Right lobe of liver (tissue), 6 donors: ENCODE measurements around the gene A3GALT2. TPM values are rescaled to one million over a fixed set of nuclear protein-coding genes. Genes with fewer than 3 reads are reported as not detected.

ENCODE experiments used
- ATAC-seq, 4 donors: fragments of 200-7000 bp; cut with Tn5 transposase; one replicate each; pipeline ENCODE4 v1.9.1; 2020; ENCODE audit warnings: mild to moderate bottlenecking in 4 of 4, moderate library complexity in 4 of 4
- DNase-seq, 3 donors: peaks; one replicate each; pipeline ENCODE4 v3.0.0-alpha.2; 2020
- H3K27ac ChIP-seq, 3 donors: fragments of 200-600 bp; one replicate each; pipeline ENCODE4 v1.8.0; 2022
- H3K27me3 ChIP-seq, 2 donors: fragments of 200-600 bp; one replicate each; pipeline ENCODE4 v1.8.0; 2022
- H3K36me3 ChIP-seq, 4 donors: fragments of 200-600 bp; sonication (generic) in 1 of 4; one replicate each; pipeline versions ENCODE4 v1.5.1 to v1.8.0; 2017 to 2022; ENCODE audit warnings: control low read depth in 1 of 4
- H3K4me1 ChIP-seq, 4 donors: fragments of 200-600 bp; sonication (generic) in 1 of 4; one replicate each; pipeline versions ENCODE4 v1.5.1 to v1.8.0; 2017 to 2022; ENCODE audit warnings: control low read depth in 1 of 4
- H3K4me3 ChIP-seq, 3 donors: fragments of 200-600 bp; one replicate each; pipeline ENCODE4 v1.8.0; 2022
- H3K9me3 ChIP-seq, 4 donors: fragments of 200-600 bp; sonication (generic) in 1 of 4; one replicate each; pipeline versions ENCODE4 v1.5.1 to v1.8.0; 2017 to 2022; ENCODE audit warnings: control low read depth in 1 of 4
- CTCF ChIP-seq, 4 donors: fragments of 200-600 bp in 3 of 4; fragments of 450-650 bp in 1 of 4; IDR thresholded peaks; one replicate each; pipeline versions ENCODE4 v1.5.1 to v1.8.0; 2016 to 2022; ENCODE audit warnings: antibody characterized with exemption in 4 of 4, mild to moderate bottlenecking in 2 of 4
- POLR2A ChIP-seq: fragments of 450-650 bp; IDR thresholded peaks from one replicate; pipeline ENCODE4 v1.6.1; 2017; ENCODE audit warnings: antibody characterized with exemption, mild to moderate bottlenecking
- WGBS: methylation state at CpG from one replicate; pipeline ENCODE4 v1.1.6; 2018; ENCODE audit warnings: low coverage, low lambda C conversion rate; ENCODE audit not compliant: insufficient coverage; ENCODE audit errors: missing lambda C conversion rate; 5-methylcytosine and 5-hydroxymethylcytosine counted together
- intact Hi-C, 2 donors: fragments of 100-400 bp; cut with DNase I; formaldehyde crosslinking; loops; one replicate each; pipeline versions ENCODE4 v1.11.2 to v1.14.1; 2022
- long read RNA-seq: library from polyadenylated mRNA; unstranded; transcript quantifications from one replicate; pipeline ENCODE4 v2.0.0, GENCODE V29; 2019
- total RNA-seq, 6 experiments: library from RNA; depleted of rRNA in 2 of 6; stranded (reverse); fragments of >200 nt in 2 of 6; fragmentation: NEBNext Ultra II Directional in 3 of 6; extraction: Animal tissue kit (Norgen Biotek cat#: 25700) in 3 of 6; gene quantifications; one replicate each; pipeline versions ENCODE4 v1.1.0 to v1.2.4, GENCODE V29; 2016 to 2023
- donor health status: DM: no; HTN: yes; CAD: no.
- donor health status: DM: no; HTN: no; CAD: no.
- donor health status: DM: no; HTN: no; CAD: no.
- donor health status: DM: no; HTN: yes; CAD: no.
- donor health status: DM: no; HTN: yes; CAD: no.

The A3GALT2 gene
- total RNA-seq: not detected
- long read RNA-seq: 0 reads

DNA sequence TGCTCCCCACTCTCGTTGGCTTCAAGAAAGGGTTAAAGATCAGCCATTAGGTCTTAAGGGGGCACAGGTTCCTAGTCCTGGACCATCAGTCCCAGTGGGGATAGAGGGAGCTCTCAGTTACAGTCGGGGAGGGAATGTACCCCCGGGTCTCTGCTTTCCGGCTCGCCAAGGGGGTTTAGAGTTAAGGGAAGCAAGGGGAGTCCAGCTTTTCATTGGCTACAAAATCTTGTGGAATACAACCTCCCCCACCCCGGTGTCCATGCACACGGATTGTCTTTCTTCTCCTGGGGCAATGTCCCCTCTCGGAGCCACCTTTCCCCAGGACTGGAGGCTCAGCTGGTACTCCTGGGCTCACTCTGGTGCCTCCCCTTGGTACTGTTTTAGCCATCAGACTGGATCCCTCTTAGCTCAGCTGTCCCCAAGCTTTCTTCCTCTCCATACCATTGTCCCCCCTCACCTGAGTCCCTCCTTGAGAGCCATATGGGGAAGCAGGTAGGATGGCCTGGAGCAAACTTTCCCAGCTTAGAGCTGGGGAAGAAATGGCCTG lies at the start of gene A3GALT2:
Gene A3GALT2, minus strand, starts transcription at position 480 of the 547 bp plus-strand sequence. Its CDS starts 0 bp downstream, at position 480.
- H3K27me3 ChIP-seq: no peaks in the 10 kb centered on the region

DNA sequence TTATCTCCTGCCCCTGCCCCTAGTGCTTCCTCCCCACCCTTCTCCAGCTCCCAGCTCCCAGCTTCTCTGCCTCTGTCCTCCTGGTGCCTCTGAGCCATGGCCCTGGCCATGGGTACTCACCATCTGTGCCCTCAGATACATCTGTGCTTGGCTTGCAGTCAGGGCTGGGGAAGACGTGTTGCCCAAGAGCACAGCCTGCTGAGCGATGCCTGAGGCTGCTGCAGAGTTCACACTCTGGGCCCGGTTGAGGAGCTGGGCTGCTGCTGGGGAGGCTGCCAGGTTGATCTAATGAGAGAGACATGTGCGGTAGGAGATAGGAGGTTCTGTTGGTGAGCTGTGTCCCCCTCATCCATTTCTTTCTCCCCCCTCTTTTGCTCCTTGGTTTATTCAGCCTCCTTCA lies 49.4 kb upstream of the A3GALT2 start:
- no peaks in the 10 kb centered on the region for H3K36me3 ChIP-seq
- ATAC-seq: no peak
- TF ChIP-seq CTCF (IDR thresholded peaks at IDR 0.05) (no peak), POLR2A (no peak)

More for the DNA sequence above, at the start of gene A3GALT2:
- ATAC-seq (peak in 1 of 4 donors; percentile 27), DNase-seq (no peak)
- Histone ChIP-seq H3K27ac (no peak within 1 kb of the TSS), H3K4me3 (no peak within 1 kb of the TSS), H3K36me3 (peaks cover 18 to 31% (median 27%) of the 10 kb centered on the region in 4 donors), H3K9me3 (no peaks in the 10 kb centered on the region), H3K4me1 (no peaks in the 10 kb centered on the region)
- intact Hi-C loops: no loop called here
- TF ChIP-seq CTCF (IDR thresholded peaks at IDR 0.05) (no peak), POLR2A (no peak)
- WGBS: 49% methylated on average over 3 of the region's 8 CpGs

DNA sequence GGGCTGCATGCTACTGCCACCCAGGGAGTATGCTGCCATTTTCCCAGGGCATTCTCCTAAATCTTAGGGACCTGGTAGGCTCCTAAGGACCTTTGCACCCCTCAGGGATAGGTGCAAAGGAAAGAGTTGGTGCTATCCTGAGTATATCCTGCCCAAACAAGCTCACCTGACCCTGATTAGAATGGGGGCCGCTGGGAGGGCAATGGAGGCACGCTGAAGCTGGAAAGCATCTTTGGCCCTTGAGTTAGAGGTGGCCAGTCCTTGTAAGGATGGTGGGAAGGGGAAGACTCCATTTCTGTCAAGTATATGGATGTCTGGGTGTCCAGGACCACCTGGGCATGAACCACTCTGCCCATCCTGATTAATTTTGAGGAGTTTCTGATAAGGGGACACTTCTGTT lies 48.9 kb upstream of the A3GALT2 start:
- 20% methylated on average over 1 of the region's 2 CpGs for WGBS
- no peaks in the 10 kb centered on the region for H3K9me3 ChIP-seq
- intact Hi-C loops: loop anchor here (5.0 kb wide), 1 partner anchor 72 kb away; no protein-coding TSS in a partner anchor
- H3K27me3 ChIP-seq: no peaks in the 10 kb centered on the region
- TF ChIP-seq CTCF (IDR thresholded peaks at IDR 0.05) (no peak), POLR2A (no peak)
- no peaks in the 10 kb centered on the region for H3K36me3 ChIP-seq
- DNase-seq (no peak), ATAC-seq (no peak)
- no peak overlapping the region for H3K4me3 ChIP-seq
- H3K4me1 ChIP-seq: no peaks in the 10 kb centered on the region
- no peak overlapping the region for H3K27ac ChIP-seq

More for the DNA sequence above, 49.4 kb upstream of the A3GALT2 start:
- intact Hi-C loops: no loop called here
- DNase-seq: no peak
- Histone ChIP-seq H3K9me3 (no peaks in the 10 kb centered on the region), H3K4me3 (no peak overlapping the region), H3K27me3 (no peaks in the 10 kb centered on the region), H3K4me1 (no peaks in the 10 kb centered on the region), H3K27ac (no peak overlapping the region)
- WGBS: 53% methylated on average over 3 of the region's 4 CpGs

DNA sequence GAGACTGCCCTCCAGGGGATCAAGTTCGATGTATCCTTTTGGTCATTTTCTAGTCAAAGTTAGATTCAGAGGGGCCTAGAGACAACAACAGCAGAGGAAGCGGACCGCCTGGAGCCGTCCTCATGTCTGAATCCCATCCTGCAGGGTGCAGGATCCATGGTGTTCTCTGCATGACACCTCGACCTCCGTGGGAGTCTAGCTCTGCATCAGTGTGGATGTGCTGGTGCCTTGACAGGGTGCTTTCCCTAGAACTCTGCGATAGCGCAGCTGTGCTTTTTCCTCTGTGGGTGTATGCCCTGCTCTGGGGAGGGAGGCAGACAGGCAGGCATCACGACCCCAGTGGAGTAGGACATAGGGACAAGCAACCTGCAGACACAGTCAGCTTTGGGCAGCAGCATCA lies 48.2 kb upstream of the A3GALT2 start:
- H3K27me3 ChIP-seq: no peaks in the 10 kb centered on the region

More for the DNA sequence above, 48.2 kb upstream of the A3GALT2 start:
- H3K4me3 ChIP-seq: no peak overlapping the region
- no peak overlapping the region for H3K27ac ChIP-seq
- intact Hi-C loops: loop anchor here (5.0 kb wide), 1 partner anchor 72 kb away; no protein-coding TSS in a partner anchor
- H3K36me3 ChIP-seq: no peaks in the 10 kb centered on the region
- no peak for DNase-seq
- WGBS: 81% methylated on average over 5 of the region's 9 CpGs
- no peak for ATAC-seq
- H3K4me1 ChIP-seq: no peaks in the 10 kb centered on the region
- H3K9me3 ChIP-seq: no peaks in the 10 kb centered on the region
- TF ChIP-seq CTCF (IDR thresholded peaks at IDR 0.05) (no peak), POLR2A (no peak)
